GM12873 (cell line): ENCODE results near the gene PPFIBP2.

Experiments used
- TF ChIP-seq, protein P1 (sequence below): IDR thresholded peaks from 2 replicates; pipeline ENCODE4 v1.5.1; 2012; ENCODE audit warnings: low read depth, mild to moderate bottlenecking, moderate library complexity, low read length, control low read depth; ENCODE audit not compliant: insufficient read depth; ENCODE audit errors: missing control alignments

PPFIBP2 gene

DNA sequence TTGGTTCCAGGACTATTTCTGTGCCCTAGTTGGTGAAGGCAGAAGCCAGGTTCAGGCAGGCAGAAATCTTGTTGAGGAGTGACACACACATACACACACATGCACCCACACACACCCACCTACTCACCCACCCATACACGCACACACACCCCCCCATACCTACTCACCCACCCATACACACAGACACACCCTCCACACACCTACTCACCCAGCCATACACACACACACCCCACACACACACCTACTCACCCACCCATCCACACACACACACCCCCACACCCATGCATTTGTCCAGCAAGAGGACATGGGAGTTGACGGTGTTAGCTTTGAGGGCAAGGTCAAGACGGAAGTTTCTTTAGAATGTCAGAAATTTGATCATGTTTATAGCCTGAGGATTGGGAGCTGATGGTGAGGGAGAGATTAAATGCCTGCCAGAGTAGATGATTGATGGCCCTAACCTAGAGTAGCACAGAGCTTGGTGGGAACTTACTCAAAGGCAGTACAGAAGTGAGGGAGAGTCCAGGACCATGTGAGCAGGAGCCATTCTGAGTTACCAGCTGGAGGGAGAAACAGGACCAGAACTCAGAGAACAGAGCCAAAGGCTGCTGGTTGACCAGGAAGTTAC, 90.6 kb downstream of the PPFIBP2 start:
- TF ChIP-seq, protein P1, sequence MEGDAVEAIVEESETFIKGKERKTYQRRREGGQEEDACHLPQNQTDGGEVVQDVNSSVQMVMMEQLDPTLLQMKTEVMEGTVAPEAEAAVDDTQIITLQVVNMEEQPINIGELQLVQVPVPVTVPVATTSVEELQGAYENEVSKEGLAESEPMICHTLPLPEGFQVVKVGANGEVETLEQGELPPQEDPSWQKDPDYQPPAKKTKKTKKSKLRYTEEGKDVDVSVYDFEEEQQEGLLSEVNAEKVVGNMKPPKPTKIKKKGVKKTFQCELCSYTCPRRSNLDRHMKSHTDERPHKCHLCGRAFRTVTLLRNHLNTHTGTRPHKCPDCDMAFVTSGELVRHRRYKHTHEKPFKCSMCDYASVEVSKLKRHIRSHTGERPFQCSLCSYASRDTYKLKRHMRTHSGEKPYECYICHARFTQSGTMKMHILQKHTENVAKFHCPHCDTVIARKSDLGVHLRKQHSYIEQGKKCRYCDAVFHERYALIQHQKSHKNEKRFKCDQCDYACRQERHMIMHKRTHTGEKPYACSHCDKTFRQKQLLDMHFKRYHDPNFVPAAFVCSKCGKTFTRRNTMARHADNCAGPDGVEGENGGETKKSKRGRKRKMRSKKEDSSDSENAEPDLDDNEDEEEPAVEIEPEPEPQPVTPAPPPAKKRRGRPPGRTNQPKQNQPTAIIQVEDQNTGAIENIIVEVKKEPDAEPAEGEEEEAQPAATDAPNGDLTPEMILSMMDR = no peak

DNA sequence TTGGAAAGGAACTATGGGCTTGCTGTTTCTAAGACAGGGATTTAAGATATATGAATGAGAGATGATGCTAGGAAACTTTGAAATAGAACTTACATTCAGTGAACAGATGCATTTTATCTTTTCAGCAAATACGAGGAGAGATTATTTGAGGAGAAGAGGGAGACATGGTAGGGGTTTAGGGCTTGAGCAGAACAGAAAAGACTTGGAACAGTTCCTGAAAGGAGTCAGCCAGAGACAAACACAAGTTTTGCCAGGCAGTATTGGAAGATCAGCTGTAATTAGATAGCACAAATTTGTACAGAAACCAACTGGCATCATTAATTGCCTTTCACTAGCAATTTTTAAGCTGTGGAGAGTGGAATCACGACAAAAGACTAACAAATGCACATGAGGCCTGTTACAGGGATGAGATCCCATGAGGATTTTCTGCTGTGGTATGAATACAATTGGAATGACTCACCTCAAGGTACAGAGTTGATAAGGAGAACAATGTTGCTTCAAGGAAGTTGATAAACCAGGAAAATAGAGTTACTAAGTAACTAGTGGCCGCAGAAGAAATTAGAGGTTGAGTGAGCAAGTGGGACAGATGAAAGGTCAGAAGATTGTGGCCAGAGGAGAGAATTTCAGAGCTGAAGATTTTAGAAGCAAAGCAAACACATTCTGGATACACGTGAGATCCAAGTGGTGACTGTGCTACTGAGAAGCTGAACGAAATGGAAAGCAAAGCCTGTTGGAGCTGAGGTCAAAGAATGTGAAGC, 91.6 kb downstream of the PPFIBP2 start:
- TF ChIP-seq, protein P1 = no peak

DNA sequence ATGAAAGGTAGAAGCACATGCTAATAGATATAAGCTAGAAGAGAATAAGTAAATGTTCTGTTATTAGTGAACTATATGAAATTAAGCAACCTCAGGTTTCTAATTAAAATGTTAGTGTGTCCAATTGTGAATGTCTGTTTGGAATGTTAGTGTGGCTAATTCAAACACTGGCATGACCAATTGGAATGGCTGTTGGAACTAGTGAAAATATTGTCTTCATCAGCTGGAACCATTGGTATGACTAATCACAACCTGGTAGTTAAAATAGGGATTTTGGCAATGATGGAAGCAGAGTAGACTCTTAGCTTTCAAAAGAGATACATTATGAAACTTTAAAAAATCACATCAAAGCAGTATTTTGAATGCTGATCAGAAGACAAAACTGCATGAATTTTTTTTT, 92.7 kb downstream of the PPFIBP2 start:
- TF ChIP-seq, protein P1 = no peak

DNA sequence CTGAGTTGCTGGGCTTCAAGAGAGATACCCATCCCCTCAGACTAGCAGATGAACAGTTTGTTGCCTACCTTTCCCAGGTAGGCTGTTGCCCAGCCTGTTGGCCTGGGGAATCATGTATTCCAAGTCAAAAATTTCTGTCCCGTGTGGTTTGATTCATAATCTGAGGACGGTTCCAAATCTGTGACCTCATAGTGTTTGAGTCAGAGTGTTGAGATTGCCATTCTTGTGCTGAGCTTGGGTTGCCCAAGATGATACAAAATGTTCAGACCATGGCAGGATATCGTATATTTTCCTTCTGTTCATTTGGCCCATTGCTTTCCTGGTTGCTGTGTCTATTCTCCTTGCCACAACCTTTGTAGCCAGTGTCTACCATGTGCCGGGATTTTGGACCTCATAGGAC, 95.2 kb downstream of the PPFIBP2 start:
- TF ChIP-seq, protein P1 = no peak

DNA sequence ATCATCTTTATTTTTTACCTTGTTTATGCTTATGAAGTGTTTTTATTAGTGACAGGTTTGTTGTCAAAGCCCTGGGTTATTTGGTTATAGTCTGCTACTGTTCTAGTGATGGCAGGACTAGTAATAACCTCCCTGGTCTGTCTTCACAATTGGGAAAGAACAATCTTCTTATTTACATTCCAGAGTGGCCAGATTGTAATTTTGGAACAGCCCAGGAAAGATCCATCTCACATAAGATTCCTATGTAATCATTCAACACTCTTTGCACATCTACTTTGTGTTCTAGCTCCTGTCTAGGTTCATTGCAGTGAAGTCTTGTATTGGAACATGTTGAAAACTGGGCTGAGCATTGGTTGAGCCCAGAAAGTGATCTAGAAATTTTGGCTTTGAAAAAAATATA, 95.7 kb downstream of the PPFIBP2 start:
- TF ChIP-seq, protein P1 = no peak

DNA sequence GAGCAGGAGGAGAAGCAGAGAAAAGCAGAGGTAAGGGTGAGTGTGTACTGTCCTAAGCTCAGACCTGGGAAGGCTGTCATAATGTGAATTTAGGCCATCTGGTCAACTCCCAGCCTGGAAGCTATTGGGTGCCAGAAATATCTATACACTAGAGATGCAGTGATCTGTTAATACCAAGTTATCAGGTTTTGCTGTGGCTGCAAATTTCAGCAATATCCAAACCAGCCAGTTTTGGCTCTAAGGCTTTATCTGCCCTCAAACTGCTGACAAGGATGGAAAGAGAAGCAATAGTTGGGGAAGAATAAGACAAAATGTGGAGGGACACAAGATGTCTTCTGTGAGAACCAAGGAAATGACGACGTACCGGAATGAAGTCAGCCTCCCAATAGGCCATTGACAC, 96.6 kb downstream of the PPFIBP2 start:
- TF ChIP-seq, protein P1 = no peak

DNA sequence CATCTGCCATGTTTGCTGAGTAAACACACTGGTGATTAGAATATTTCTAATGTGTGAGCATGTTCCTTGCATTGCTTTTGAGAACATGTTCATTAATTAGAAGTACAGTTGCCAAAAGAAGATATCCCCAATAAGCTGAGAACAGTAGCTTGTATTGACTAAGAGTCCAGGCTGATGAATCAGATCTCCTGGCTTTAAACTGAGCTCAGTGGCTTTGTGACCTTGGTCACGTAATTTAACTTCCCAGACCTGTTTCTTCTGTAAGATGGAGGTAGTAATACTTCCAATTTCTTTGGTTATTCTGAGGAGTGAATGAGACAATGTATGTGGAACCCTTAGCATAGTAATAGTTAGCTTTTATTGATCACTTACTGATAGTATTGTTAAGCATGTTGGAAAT, 97.6 kb downstream of the PPFIBP2 start:
- TF ChIP-seq, protein P1 = no peak
